Measurements from ENCODE around the gene MMP27. TPM values are rescaled to one million over a fixed set of nuclear protein-coding genes. Genes with fewer than 3 reads are reported as not detected.

The MMP27 gene
- total RNA-seq, 1 donor from 2014 or later, result not detected

- DNase-seq (ENCODE audit: low read depth, low spot score), result no peak
- Mint-ChIP-seq H3K36me3 (ENCODE audit: low read depth) (no peaks in the 10 kb centered on the region), H3K4me1 (no peaks in the 10 kb centered on the region), H3K9me3 (no peaks in the 10 kb centered on the region), H3K27me3 (ENCODE audit: low read depth) (no peaks in the 10 kb centered on the region), H3K4me3 (no peak overlapping the region), H3K27ac (ENCODE audit: unreplicated experiment) (no peak overlapping the region)
- no peak for TF ChIP-seq CTCF (conservative IDR thresholded peaks at IDR 0.05)
Measured at GRCh38 chr11:102709201-102709945, 3.8 kb upstream of the MMP27 start.

DNA sequence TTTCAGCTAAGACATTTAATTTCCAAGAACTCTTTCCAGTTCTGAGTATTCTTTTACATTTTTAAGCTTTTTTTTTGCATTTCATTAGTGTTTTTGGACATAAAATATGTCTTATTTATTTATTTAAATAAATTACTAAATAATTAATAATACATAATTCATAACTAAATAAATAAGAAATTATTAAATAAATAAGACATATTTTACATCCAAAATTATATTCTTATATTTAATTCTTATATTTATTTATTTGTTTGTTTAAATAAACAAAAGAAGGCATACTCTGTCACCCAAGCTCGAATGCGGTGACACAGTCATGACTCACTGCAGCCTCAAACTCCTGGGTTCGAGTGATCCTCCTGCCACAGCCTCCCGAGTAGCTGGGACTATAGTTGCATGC lies 3.1 kb upstream of the MMP27 start:
- DNase-seq (ENCODE audit: low read depth, low spot score), result no peak
- H3K36me3 Mint-ChIP-seq (ENCODE audit: low read depth), result no peaks in the 10 kb centered on the region
- H3K27me3 Mint-ChIP-seq (ENCODE audit: low read depth), result no peaks in the 10 kb centered on the region
- no peaks in the 10 kb centered on the region for H3K4me1 Mint-ChIP-seq
- no peak overlapping the region for H3K27ac Mint-ChIP-seq (ENCODE audit: unreplicated experiment)
- no peak overlapping the region for H3K4me3 Mint-ChIP-seq
- no peaks in the 10 kb centered on the region for H3K9me3 Mint-ChIP-seq
- TF ChIP-seq CTCF (conservative IDR thresholded peaks at IDR 0.05), result no peak

DNA sequence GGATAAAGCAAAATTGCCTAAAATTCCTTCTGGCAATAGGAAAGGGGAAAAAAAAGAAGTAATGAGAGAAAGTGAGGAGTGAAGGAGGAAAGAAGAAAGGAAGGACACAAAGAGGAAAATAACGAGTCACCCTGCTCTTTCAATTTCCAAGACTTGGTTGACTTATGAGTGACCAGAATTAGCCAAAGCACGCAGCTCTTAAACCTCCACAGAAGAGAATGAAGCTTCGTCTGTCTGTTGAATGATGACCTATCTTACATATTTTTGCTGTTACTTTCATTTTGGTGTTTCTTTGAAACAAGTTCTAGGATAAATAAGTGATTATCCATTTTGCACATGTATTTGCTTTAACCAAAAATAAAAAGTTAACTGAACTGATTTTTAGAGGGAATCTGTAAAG lies 728 bp downstream of the MMP27 start:
- TF ChIP-seq CTCF (conservative IDR thresholded peaks at IDR 0.05), result no peak
- no peak for DNase-seq (ENCODE audit: low read depth, low spot score)
- H3K9me3 Mint-ChIP-seq, result no peaks in the 10 kb centered on the region

DNA sequence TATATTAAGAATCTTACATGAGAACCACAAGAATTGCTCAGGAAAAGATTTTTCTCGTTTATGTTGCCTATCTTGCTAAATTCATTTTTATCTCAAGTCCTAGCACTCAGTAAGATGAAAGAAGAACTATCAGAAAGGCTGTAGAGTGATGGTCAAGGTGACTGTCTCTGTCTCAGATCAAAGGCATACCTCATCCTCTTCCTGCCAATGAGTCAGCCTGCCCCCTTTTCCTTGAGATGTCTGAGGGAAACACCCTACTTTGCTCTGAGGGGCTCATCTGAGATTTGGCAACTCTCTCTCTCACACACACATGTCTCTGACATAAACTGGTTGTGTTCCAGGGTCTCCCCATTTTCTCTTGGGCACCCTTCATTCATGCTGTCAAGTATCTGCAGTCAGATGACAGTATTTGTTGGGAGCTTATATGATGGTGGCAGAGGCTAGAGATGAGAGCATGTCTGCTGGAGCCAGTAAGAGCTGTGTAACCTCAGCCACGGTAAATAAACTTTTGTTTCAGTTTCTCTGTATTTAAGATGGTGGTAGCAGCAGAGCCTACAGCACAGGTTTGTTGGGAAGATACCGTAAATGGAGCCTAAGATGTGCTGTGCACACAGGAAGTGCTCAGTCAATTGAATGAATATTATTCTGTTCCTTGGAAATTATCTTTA lies 1.6 kb downstream of the MMP27 start:
- Mint-ChIP-seq H3K36me3 (ENCODE audit: low read depth) (no peaks in the 10 kb centered on the region), H3K4me1 (no peaks in the 10 kb centered on the region), H3K27me3 (ENCODE audit: low read depth) (no peaks in the 10 kb centered on the region)

More for the DNA sequence above, 728 bp downstream of the MMP27 start:
- no peaks in the 10 kb centered on the region for H3K36me3 Mint-ChIP-seq (ENCODE audit: low read depth)
- no peak overlapping the region for H3K4me3 Mint-ChIP-seq
- H3K27ac Mint-ChIP-seq (ENCODE audit: unreplicated experiment), result no peak overlapping the region
- H3K4me1 Mint-ChIP-seq, result no peaks in the 10 kb centered on the region
- no peaks in the 10 kb centered on the region for H3K27me3 Mint-ChIP-seq (ENCODE audit: low read depth)

DNA sequence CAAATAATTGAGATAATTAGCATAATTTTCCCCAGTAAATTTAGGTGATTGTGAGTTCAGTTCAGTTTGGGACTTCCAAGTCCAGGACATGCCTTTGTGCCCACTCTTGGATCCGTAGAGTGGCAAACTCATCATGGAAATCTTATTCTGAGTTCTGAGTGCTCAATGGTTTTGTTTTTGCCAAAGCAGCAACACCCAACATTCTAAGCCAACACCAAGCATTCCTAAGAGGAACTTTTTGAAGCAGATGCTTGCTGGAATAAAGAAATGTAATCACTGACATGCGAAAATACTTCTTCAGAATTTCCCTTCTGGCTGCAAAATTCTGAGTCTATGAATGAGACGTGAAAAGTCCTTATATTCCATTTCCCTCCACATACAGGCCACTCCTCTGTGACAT lies 10.4 kb downstream of the MMP27 start:
- no peak for TF ChIP-seq CTCF (conservative IDR thresholded peaks at IDR 0.05)
- no peaks in the 10 kb centered on the region for H3K36me3 Mint-ChIP-seq (ENCODE audit: low read depth)
- H3K27me3 Mint-ChIP-seq (ENCODE audit: low read depth), result no peaks in the 10 kb centered on the region
- no peak for DNase-seq (ENCODE audit: low read depth, low spot score)
- H3K4me1 Mint-ChIP-seq, result no peaks in the 10 kb centered on the region
- no peaks in the 10 kb centered on the region for H3K9me3 Mint-ChIP-seq
- H3K27ac Mint-ChIP-seq (ENCODE audit: unreplicated experiment), result no peak overlapping the region
- no peak overlapping the region for H3K4me3 Mint-ChIP-seq

More for the DNA sequence above, 1.6 kb downstream of the MMP27 start:
- Mint-ChIP-seq H3K9me3 (no peaks in the 10 kb centered on the region), H3K4me3 (no peak overlapping the region), H3K27ac (ENCODE audit: unreplicated experiment) (no peak overlapping the region)
- no peak for DNase-seq (ENCODE audit: low read depth, low spot score)
- TF ChIP-seq CTCF (conservative IDR thresholded peaks at IDR 0.05), result no peak
